ENCODE measurements around the gene HECTD4.

- TF ChIP-seq EZH2 (IDR thresholded peaks at IDR 0.05; ENCODE audit: low read length, unreplicated experiment) (no peak), CTCF (conservative IDR thresholded peaks at IDR 0.05; ENCODE audit: low read depth, low read length) (no peak), EZH2phosphoT487 (IDR thresholded peaks at IDR 0.05; ENCODE audit: borderline replicate concordance, low read length) (no peak)
These were observed 82.5 kb downstream of the HECTD4 start for GRCh38 chr12:112299704-112300103.

Measured in PC-3 (cell line).